ENCODE measurements around the gene DNAAF5.

Gene DNAAF5

DNA sequence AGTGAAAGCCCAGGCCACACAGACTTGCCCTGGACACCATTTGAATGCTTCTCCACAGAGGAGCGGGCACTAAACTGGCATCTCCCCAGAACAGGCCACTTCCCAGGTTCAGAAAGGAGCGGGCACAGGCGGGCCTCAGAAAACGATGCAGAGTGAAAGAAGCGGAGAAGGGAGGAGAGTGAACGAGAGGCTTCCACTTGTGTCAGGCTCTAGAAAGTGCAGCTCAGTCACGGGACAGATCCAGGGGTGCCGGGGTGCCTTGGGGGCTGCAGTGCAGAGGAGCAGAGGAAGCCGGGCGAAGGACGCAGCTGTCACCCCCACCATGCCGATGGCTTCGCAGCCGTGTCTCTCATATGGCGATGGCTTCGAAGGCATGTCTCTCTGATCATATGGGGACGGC lies 26.7 kb downstream of the DNAAF5 start:
- Histone ChIP-seq H3K27me3 (ENCODE audit: insufficient read depth, low read length) (no peaks in the 10 kb centered on the region), H3K4me1 (ENCODE audit: insufficient read depth, low read length) (no peaks in the 10 kb centered on the region), H3K9me3 (ENCODE audit: insufficient read depth, low read depth, low read length) (no peaks in the 10 kb centered on the region), H3K36me3 (ENCODE audit: insufficient read depth, low read depth, low read length) (peaks cover 68% of the 10 kb centered on the region), H3K4me3 (ENCODE audit: low read length) (no peak overlapping the region), H3K27ac (ENCODE audit: low read length) (no peak overlapping the region), H3K9ac (ENCODE audit: low read depth, low read length) (no peak overlapping the region)

DNA sequence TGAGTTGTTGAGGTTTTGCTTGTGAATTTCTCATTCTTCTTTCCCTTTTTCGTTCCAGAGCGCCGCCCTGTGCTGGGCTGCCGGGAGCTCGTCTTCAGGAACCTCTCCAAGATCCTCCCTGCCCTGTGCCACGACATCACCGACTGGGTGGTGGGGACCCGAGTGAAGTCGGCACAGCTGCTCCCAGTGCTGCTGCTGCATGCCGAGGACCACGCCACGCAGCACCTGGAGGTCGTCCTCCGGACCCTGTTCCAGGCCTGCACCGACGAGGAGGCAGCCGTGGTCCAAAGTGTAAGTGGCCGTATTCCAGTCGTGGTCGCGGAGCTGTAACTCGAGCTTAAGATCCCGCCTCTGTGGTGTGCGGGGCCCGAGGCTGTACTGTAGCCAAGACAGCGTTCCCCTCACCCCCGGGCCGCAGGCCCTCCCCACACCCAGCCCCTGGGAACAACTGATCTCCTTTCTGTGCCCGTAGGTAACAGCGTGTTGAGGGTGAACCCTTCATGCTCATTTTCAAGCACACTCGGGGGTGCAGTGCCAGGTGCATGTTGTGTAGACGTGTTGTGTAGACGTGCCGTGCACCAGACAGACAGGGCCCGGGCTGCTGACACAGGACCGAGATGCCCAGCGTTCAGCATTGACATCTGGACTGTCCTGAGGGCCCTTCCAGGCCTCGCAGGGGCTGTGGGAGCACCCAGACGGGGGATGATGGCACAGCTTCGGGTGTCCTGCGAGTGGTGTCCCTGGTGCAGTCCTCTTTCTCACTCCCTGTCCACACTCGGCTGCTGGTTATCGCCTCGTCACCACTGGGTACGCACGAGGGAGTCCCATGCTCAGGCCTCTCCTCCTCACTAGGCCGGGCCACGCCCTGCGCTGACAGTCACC lies 28.3 kb downstream of the DNAAF5 start:
- H3K9ac ChIP-seq (ENCODE audit: low read depth, low read length), result no peak overlapping the region
- H3K27me3 ChIP-seq (ENCODE audit: insufficient read depth, low read length), result no peaks in the 10 kb centered on the region
- no peaks in the 10 kb centered on the region for H3K9me3 ChIP-seq (ENCODE audit: insufficient read depth, low read depth, low read length)
- H3K4me3 ChIP-seq (ENCODE audit: low read length), result no peak overlapping the region
- H3K27ac ChIP-seq (ENCODE audit: low read length), result no peak overlapping the region
- peaks cover 71% of the 10 kb centered on the region for H3K36me3 ChIP-seq (ENCODE audit: insufficient read depth, low read depth, low read length)
- no peaks in the 10 kb centered on the region for H3K4me1 ChIP-seq (ENCODE audit: insufficient read depth, low read length)

DNA sequence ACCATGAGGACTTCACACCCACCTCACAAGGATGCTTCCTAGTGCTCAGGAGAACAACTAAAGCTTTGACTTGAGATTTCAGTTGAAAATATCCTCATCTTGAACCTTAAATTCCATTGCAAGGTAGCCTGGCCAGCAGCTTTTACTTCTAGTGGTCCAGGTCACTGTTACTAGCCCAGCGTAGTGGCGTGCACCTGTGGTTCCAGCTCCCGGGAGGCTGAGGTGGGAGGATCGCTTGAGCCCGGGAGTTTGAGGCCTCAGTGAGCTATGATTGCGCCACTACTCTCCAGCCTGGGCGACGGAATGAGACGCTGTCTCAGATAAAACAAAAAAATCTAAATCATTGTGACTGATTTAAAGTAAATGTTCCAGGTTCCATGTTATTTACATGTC lies 28.9 kb downstream of the DNAAF5 start:
- Histone ChIP-seq H3K4me1 (ENCODE audit: insufficient read depth, low read length) (no peaks in the 10 kb centered on the region), H3K9ac (ENCODE audit: low read depth, low read length) (no peak overlapping the region), H3K27ac (ENCODE audit: low read length) (no peak overlapping the region), H3K27me3 (ENCODE audit: insufficient read depth, low read length) (no peaks in the 10 kb centered on the region), H3K4me3 (ENCODE audit: low read length) (no peak overlapping the region), H3K36me3 (ENCODE audit: insufficient read depth, low read depth, low read length) (peaks cover 77% of the 10 kb centered on the region), H3K9me3 (ENCODE audit: insufficient read depth, low read depth, low read length) (no peaks in the 10 kb centered on the region)

DNA sequence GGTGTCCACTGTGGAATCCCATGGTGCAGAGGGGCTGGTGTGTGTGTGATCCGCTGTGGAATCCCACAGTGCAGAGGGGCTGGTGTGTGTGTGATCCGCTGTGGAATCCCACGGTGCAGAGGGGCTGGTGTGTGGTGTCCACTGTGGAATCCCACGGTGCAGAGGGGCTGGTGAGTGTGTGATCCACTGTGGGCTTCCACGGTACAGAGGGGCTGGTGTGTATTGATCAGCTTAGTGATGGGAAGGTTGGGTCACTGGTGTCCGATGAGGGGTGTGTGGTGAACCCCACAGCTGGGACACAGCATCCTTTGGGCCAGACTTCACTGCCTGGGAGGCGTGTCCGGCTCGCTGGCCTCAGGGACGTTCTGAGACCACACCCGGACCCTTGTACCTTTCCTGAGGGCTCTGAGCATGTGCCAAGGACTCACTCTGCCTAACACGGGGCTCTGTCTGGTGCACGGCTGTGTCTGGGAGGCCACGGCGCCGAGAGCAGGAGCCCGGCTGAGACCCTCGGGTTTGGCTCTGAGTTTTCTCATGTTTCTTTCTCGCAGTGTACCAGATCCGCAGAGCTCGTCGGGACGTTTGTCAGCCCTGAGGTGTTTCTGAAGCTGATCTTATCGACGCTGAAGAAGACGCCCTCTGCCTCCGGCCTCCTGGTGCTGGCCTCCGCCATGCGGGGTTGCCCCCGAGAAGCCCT lies 29.9 kb downstream of the DNAAF5 start:
- no peak overlapping the region for H3K27ac ChIP-seq (ENCODE audit: low read length)
- no peaks in the 10 kb centered on the region for H3K9me3 ChIP-seq (ENCODE audit: insufficient read depth, low read depth, low read length)
- H3K36me3 ChIP-seq (ENCODE audit: insufficient read depth, low read depth, low read length), result peaks cover 79% of the 10 kb centered on the region
- no peaks in the 10 kb centered on the region for H3K27me3 ChIP-seq (ENCODE audit: insufficient read depth, low read length)
- H3K4me3 ChIP-seq (ENCODE audit: low read length), result no peak overlapping the region
- H3K4me1 ChIP-seq (ENCODE audit: insufficient read depth, low read length), result no peaks in the 10 kb centered on the region
- no peak overlapping the region for H3K9ac ChIP-seq (ENCODE audit: low read depth, low read length)

DNA sequence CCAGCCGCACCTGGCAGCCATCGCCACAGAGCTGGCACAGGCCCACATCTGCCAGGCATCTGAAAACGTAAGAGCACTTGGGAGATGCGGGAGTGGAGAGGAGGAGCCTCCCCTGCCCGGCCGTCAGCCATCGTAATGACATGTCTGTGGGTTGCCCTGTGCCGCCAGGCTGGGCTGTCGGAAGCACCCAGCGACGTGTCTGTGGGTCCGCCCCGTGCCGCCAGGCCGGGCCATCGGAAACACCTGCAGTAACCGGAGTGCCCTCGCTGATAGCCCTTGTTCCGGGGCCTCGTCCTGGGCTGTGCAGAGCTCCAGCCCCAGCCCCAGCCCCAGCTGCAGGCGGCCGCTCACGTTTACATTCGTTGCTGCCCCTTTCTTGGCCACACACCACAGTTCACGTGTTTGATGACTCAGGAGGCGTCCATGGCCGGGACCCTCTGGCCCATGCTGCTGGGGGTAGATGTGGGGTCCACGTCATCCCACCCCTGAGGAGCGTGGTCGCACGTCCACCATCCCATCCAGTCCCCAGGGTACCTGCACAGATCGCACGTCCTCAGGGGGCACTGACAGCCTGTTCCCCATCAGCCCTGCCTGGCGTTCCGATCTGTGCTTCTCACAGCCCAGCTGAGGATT lies 30.5 kb downstream of the DNAAF5 start:
- H3K9ac ChIP-seq (ENCODE audit: low read depth, low read length), result no peak overlapping the region
- H3K4me3 ChIP-seq (ENCODE audit: low read length), result no peak overlapping the region
- H3K4me1 ChIP-seq (ENCODE audit: insufficient read depth, low read length), result no peaks in the 10 kb centered on the region
- H3K27ac ChIP-seq (ENCODE audit: low read length), result no peak overlapping the region
- H3K9me3 ChIP-seq (ENCODE audit: insufficient read depth, low read depth, low read length), result no peaks in the 10 kb centered on the region
- peaks cover 81% of the 10 kb centered on the region for H3K36me3 ChIP-seq (ENCODE audit: insufficient read depth, low read depth, low read length)
- H3K27me3 ChIP-seq (ENCODE audit: insufficient read depth, low read length), result no peaks in the 10 kb centered on the region

DNA sequence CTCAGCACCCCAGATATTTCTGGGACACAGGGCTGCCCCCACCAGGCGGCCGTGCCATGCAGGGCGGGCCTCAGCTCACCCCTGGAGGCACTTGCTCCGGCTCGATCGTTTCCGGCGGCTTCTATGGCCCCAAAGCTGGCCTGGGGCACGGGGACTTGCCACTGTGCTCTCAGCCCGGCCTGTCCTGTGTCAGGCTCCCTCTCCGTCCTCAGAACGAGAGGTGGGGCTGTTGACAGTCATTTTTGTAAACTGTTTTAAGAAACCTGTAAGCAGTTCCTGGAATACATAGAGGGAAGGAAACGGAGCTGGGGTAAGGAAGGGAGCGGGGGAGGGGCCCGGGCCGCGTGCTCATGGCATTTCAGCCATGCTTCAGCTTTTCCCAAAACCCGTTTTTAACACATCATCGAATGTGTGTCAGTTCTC lies 31.3 kb downstream of the DNAAF5 start:
- H3K4me1 ChIP-seq (ENCODE audit: insufficient read depth, low read length), result no peaks in the 10 kb centered on the region
- H3K9me3 ChIP-seq (ENCODE audit: insufficient read depth, low read depth, low read length), result no peaks in the 10 kb centered on the region
- H3K36me3 ChIP-seq (ENCODE audit: insufficient read depth, low read depth, low read length), result peaks cover 74% of the 10 kb centered on the region
- H3K9ac ChIP-seq (ENCODE audit: low read depth, low read length), result no peak overlapping the region
- H3K4me3 ChIP-seq (ENCODE audit: low read length), result no peak overlapping the region
- H3K27ac ChIP-seq (ENCODE audit: low read length), result no peak overlapping the region
- H3K27me3 ChIP-seq (ENCODE audit: insufficient read depth, low read length), result no peaks in the 10 kb centered on the region

DNA sequence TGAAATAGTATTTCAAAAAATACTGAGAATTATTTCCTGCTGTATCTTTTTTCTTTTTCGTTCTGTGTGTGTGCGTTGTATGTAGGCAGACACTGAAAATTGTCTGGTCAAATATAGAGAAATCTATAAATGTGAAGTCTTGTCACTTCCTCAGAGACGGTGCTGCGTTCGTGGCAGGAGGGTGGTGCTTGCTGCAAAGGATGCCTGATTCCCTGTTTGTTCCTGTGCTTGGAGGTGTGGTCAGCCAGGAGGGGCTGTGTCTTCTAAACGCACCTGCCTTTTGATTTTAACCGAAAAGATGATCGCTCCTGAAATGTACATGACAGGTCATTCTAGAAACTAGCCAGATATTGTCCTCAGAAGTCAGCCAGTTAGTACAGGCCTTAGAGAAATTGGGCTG lies 33.1 kb downstream of the DNAAF5 start:
- H3K4me1 ChIP-seq (ENCODE audit: insufficient read depth, low read length), result no peaks in the 10 kb centered on the region
- no peak overlapping the region for H3K4me3 ChIP-seq (ENCODE audit: low read length)
- H3K27me3 ChIP-seq (ENCODE audit: insufficient read depth, low read length), result no peaks in the 10 kb centered on the region
- no peak overlapping the region for H3K27ac ChIP-seq (ENCODE audit: low read length)
- H3K9me3 ChIP-seq (ENCODE audit: insufficient read depth, low read depth, low read length), result no peaks in the 10 kb centered on the region
- no peak overlapping the region for H3K9ac ChIP-seq (ENCODE audit: low read depth, low read length)
- H3K36me3 ChIP-seq (ENCODE audit: insufficient read depth, low read depth, low read length), result peaks cover 84% of the 10 kb centered on the region

DNA sequence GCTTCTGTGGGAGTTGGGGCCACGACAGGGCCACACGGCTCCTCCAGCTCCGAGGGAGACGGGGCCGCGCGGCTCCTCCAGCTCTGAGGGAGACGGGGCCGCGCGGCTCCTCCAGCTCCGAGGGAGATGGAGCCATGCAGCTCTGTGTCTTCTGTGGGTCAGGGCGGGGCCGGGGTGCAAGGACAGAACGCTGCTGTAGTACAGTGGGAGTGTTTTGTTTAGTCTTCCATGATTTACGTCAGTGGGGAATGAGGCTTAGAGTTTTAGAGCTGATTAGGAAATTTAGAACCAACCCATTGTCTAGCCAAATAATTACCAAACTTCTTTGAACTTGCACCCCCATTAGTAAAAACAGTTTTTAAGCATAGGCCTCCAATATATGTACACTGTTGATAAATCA lies 33.5 kb downstream of the DNAAF5 start:
- no peaks in the 10 kb centered on the region for H3K27me3 ChIP-seq (ENCODE audit: insufficient read depth, low read length)
- H3K27ac ChIP-seq (ENCODE audit: low read length), result no peak overlapping the region

DNA sequence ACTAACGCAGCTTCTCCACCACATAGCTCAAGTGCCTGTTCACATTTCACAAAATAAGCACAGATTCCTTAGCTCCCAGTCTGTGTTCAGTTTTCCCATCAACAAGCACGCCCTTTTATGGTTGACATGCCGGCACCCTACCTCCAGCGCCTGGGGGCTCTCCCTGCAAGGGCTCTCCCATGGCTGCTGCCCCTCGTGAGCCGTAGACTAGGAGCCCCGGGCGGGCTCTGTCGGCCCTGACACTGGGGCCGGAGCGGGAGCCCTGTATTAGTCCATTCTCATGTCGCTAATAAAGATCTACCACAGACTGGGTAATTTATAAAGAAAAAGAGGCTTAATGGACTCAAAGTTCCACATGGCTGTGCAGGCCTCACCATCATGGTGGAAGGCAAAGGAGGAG lies 34.6 kb downstream of the DNAAF5 start:
- Histone ChIP-seq H3K9me3 (ENCODE audit: insufficient read depth, low read depth, low read length) (no peaks in the 10 kb centered on the region), H3K36me3 (ENCODE audit: insufficient read depth, low read depth, low read length) (peaks cover 84% of the 10 kb centered on the region), H3K27me3 (ENCODE audit: insufficient read depth, low read length) (no peaks in the 10 kb centered on the region), H3K27ac (ENCODE audit: low read length) (no peak overlapping the region), H3K9ac (ENCODE audit: low read depth, low read length) (no peak overlapping the region), H3K4me1 (ENCODE audit: insufficient read depth, low read length) (no peaks in the 10 kb centered on the region), H3K4me3 (ENCODE audit: low read length) (no peak overlapping the region)

More for the DNA sequence above, 33.5 kb downstream of the DNAAF5 start:
- Histone ChIP-seq H3K9me3 (ENCODE audit: insufficient read depth, low read depth, low read length) (no peaks in the 10 kb centered on the region), H3K9ac (ENCODE audit: low read depth, low read length) (no peak overlapping the region), H3K4me3 (ENCODE audit: low read length) (no peak overlapping the region), H3K36me3 (ENCODE audit: insufficient read depth, low read depth, low read length) (peaks cover 84% of the 10 kb centered on the region), H3K4me1 (ENCODE audit: insufficient read depth, low read length) (no peaks in the 10 kb centered on the region)

DNA sequence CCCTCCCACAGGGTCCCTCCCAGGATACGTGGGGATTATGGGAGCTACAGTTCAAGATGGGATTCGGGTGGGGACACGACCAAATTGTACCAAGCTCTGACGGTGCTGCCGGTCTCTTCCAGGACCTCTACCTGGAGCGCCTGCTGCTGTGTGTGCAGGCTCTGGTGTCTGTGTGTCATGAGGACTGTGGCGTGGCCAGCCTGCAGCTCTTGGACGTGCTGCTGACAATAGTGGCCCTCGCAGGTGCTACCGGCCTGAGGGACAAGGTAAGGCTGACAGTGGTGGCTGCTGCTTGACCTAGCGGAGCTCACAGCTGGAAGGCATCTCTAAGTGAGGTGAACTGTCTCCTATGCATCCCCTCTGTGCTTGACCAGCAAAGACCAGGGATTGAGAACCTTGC lies 35.1 kb downstream of the DNAAF5 start:
- no peaks in the 10 kb centered on the region for H3K27me3 ChIP-seq (ENCODE audit: insufficient read depth, low read length)
- no peak overlapping the region for H3K27ac ChIP-seq (ENCODE audit: low read length)
- H3K36me3 ChIP-seq (ENCODE audit: insufficient read depth, low read depth, low read length), result peaks cover 84% of the 10 kb centered on the region
- H3K9me3 ChIP-seq (ENCODE audit: insufficient read depth, low read depth, low read length), result no peaks in the 10 kb centered on the region
- H3K4me1 ChIP-seq (ENCODE audit: insufficient read depth, low read length), result no peaks in the 10 kb centered on the region
- no peak overlapping the region for H3K9ac ChIP-seq (ENCODE audit: low read depth, low read length)
- no peak overlapping the region for H3K4me3 ChIP-seq (ENCODE audit: low read length)

DNA sequence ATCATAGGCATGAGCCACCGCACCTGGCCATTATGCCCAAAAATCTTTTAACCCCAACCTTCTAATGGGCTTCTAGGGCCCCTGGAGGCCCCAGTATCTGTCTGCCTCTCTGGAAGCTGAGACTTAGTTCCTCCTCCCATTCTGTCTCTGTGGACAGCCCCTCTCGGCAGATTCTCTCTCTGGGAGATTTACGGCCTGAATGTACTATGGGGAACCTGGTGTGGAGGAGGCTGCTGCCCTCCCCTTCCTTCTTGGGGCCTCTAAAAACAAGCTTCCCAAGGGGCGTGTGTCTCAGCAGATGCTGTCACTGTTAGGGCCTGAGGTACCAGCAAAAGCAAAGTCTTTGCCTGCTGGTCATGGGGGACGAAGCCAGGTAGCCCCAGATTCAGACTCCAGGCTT lies 36.4 kb downstream of the DNAAF5 start:
- Histone ChIP-seq H3K36me3 (ENCODE audit: insufficient read depth, low read depth, low read length) (peaks cover 83% of the 10 kb centered on the region), H3K27me3 (ENCODE audit: insufficient read depth, low read length) (no peaks in the 10 kb centered on the region), H3K9me3 (ENCODE audit: insufficient read depth, low read depth, low read length) (no peaks in the 10 kb centered on the region), H3K27ac (ENCODE audit: low read length) (no peak overlapping the region), H3K9ac (ENCODE audit: low read depth, low read length) (no peak overlapping the region), H3K4me1 (ENCODE audit: insufficient read depth, low read length) (no peaks in the 10 kb centered on the region), H3K4me3 (ENCODE audit: low read length) (no peak overlapping the region)

DNA sequence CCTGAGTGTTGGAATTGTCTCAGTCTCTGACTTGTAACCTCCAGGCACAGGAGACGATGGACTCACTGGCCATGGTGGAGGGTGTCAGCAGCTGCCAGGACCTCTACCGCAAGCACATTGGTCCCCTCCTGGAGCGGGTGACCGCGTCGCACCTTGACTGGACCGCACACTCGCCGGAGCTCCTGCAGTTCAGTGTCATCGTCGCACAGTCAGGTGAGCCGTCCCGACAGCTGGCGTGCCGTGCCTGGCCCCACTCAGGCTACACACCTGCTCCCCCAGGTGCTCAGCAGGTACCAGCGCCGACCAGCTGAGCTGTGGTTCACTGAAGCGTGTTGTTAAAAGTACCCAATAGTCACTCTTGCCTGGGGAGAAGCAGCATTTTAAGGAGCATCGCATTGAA lies 37.3 kb downstream of the DNAAF5 start:
- no peak overlapping the region for H3K27ac ChIP-seq (ENCODE audit: low read length)
- H3K4me1 ChIP-seq (ENCODE audit: insufficient read depth, low read length), result no peaks in the 10 kb centered on the region
- H3K9me3 ChIP-seq (ENCODE audit: insufficient read depth, low read depth, low read length), result no peaks in the 10 kb centered on the region
- H3K36me3 ChIP-seq (ENCODE audit: insufficient read depth, low read depth, low read length), result peaks cover 77% of the 10 kb centered on the region
- no peak overlapping the region for H3K9ac ChIP-seq (ENCODE audit: low read depth, low read length)
- H3K4me3 ChIP-seq (ENCODE audit: low read length), result no peak overlapping the region
- H3K27me3 ChIP-seq (ENCODE audit: insufficient read depth, low read length), result no peaks in the 10 kb centered on the region
